Measurements from ENCODE around the gene LAMA3.

Gene LAMA3

DNA sequence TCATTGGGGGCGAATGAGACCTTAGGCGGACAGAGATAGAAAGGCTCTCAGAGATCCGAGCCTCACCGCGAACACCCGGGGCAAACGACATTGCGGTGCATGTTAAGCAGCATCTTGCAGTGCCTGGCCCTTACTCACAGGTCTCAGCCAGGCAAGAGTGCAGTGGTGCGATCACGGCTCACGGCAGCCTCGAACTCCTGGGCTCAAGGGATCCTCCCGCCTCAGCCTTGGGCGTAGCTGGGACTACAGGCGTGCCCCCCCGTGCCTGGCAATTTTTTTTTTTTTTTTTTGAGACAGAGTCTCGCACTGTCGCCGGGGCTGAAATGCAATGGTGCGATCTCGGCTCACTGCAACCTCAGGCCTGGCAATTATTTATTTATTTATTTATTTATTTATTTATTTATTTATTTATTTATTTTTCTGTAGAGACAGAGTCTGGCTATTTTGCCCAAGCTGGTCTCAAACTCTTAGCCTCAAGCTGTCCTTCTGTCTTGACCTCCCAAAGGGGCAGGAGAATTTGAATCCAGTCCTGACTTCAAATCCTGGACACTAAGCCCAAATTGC is 1.3 kb downstream of the LAMA3 start:
- no peak for TF ChIP-seq CTCF (IDR thresholded peaks at IDR 0.05; ENCODE audit: borderline replicate concordance, control extremely low read depth, extremely low read depth, insufficient read depth, missing control alignments)
- no peak for DNase-seq (ENCODE audit: low spot score)
- in situ Hi-C loops (cut with MboI; ENCODE audit: low sequenced_read_pairs, unreplicated experiment): no loop called here

- in situ Hi-C loops (cut with MboI; ENCODE audit: low sequenced_read_pairs, unreplicated experiment): no loop called here
- no peak for DNase-seq (ENCODE audit: low spot score)
- no peak for TF ChIP-seq CTCF (IDR thresholded peaks at IDR 0.05; ENCODE audit: borderline replicate concordance, control extremely low read depth, extremely low read depth, insufficient read depth, missing control alignments)
These were observed 4.6 kb downstream of the LAMA3 start for GRCh38 chr18:23693846-23694245.

DNA sequence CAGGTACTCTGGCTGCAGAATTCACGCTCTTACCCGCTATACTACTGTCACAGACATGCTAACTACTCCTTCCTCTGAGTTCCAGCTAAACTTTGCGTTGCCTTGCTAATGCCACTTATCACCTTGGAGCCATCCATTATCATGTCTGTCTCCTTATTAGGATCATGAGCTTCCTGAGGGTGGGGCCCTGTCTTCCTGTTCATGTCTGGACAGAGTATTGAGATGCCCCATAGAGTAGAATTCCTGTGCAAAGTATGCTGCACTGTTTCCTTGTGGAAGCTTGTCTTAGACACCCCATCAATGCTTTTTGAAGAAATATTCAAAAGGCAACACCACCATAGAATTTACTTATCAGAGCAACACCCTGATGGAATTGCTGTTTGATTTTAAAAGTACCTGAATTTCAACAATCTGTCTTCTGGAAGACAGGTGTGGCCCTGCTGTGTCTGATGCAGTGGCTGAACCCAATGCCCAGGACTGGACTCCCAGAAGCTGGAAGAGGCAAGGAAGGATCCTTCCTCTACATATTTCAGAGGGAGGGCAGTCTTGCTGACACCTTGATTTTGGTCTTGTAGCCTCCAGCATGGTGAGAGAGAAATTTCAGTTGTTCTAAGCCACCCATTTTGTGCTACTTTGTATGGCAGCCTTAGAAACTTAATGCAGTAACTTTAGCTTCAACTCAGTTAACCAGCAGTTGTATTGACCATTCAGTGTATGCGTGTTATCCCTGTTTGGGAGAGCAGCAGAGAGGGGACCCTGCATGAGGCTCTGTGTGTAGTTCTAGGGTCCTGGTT is 5.6 kb downstream of the LAMA3 start:
- in situ Hi-C loops (cut with MboI; ENCODE audit: low sequenced_read_pairs, unreplicated experiment): no loop called here
- no peak for DNase-seq (ENCODE audit: low spot score)
- TF ChIP-seq CTCF (IDR thresholded peaks at IDR 0.05; ENCODE audit: borderline replicate concordance, control extremely low read depth, extremely low read depth, insufficient read depth, missing control alignments): no peak

GRCh38 chr18:23701017-23701416 is 11.8 kb downstream of the LAMA3 start:
- no peak for TF ChIP-seq CTCF (IDR thresholded peaks at IDR 0.05; ENCODE audit: borderline replicate concordance, control extremely low read depth, extremely low read depth, insufficient read depth, missing control alignments)
- in situ Hi-C loops (cut with MboI; ENCODE audit: low sequenced_read_pairs, unreplicated experiment): no loop called here
- no peak for DNase-seq (ENCODE audit: low spot score)

- no peak for DNase-seq (ENCODE audit: low spot score)
- in situ Hi-C loops (cut with MboI; ENCODE audit: low sequenced_read_pairs, unreplicated experiment): no loop called here
- no peak for TF ChIP-seq CTCF (IDR thresholded peaks at IDR 0.05; ENCODE audit: borderline replicate concordance, control extremely low read depth, extremely low read depth, insufficient read depth, missing control alignments)
These were observed 12.4 kb downstream of the LAMA3 start for GRCh38 chr18:23701544-23702064.

DNA sequence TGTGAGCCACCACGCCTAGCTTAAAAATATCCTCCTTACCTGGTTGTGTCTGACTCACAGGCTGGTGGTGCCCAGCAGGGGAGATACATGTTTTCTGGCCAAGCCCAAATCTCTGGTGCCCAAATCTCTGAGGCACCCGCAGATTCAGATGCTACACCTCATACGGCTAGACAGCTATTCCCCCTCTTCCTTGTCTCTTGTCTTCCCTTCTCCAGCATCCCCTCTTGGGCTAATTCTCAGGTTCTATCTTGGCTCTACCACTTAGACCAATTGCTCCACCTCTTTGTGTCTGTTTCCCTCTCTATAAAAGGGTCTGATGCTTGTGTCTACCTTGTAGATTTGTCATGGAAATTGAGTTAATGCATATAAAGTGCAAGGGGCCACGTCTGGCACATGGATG is 13.4 kb downstream of the LAMA3 start:
- TF ChIP-seq CTCF (IDR thresholded peaks at IDR 0.05; ENCODE audit: borderline replicate concordance, control extremely low read depth, extremely low read depth, insufficient read depth, missing control alignments): no peak
- no peak for DNase-seq (ENCODE audit: low spot score)
- in situ Hi-C loops (cut with MboI; ENCODE audit: low sequenced_read_pairs, unreplicated experiment): no loop called here
